Measurements from ENCODE around the gene CHRNA1.
"Not testable (repeated sequence)": the region's sequence is repeated elsewhere in the genome, so short reads cannot be mapped to it uniquely, and the experiment has no call there.

The CHRNA1 gene

DNA sequence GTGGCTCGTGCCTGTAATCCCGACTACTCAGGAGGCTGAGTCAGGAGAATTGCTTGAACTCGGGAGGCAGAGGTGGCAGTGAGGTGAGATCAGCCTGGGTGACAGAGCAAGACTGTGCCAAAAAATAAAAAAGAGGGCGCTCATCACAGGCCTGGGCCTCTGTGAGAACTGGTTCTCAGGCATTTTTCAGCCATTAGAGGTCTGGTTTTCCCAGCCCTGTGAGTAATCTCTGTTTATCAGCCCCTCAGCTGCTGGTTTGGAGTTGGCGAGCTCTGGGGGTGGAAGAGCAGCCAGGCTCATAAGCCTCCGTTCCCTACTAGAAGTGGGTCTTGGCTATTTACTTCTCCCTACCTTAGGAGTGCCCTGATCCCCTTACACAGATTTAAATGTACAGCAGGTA, 53.1 kb downstream of the CHRNA1 start:
- DNase-seq = no peak

GRCh38 chr2:174709416-174710004, 54.8 kb downstream of the CHRNA1 start:
- DNase-seq = not testable (repeated sequence)

DNA sequence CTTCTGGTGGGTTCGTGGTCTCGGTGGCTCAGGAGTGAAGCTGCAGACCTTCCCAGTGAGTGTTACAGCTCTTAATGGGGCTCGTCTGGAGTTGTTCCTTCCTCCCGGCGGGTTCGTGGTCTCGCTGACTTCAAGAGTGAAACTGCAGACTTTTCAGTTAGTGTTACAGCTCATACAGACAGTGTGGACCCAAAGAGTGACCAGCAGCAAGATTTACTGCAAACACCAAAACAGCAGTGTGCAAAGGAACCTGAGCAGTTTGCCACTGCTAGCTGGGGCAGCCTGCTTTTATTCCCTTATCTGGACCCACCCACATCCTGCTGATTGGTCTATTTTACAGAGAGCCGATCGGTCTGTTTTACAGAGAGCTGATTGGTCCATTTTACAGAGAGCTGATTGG, 55.6 kb downstream of the CHRNA1 start:
- no peak for DNase-seq

- no peak for DNase-seq
Measured at GRCh38 chr2:174705321-174705720, 59.0 kb downstream of the CHRNA1 start.

DNA sequence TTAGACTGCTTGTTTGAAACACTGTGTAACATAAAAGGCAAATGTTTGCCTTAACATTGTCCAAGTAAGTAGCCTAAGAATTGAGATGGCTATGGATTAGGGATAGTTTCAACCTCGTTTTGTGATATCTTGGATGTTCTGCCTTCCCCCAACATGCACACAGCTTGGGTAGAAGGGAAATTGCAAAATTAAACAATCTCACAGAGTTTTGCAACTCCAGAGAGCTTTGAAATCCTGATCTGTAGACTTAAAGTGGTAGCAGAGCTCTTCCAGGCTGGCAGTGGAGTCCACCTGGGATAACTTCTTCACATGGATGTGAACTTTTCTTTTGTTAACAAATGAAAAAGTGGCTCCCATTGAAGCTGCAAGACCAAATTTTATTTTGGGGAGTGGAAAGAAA, 59.6 kb downstream of the CHRNA1 start:
- no peak for DNase-seq

- no peak for DNase-seq
Measured at GRCh38 chr2:174704061-174704460, 60.2 kb downstream of the CHRNA1 start.

GRCh38 chr2:174703430-174703829, 60.8 kb downstream of the CHRNA1 start:
- DNase-seq = no peak

DNA sequence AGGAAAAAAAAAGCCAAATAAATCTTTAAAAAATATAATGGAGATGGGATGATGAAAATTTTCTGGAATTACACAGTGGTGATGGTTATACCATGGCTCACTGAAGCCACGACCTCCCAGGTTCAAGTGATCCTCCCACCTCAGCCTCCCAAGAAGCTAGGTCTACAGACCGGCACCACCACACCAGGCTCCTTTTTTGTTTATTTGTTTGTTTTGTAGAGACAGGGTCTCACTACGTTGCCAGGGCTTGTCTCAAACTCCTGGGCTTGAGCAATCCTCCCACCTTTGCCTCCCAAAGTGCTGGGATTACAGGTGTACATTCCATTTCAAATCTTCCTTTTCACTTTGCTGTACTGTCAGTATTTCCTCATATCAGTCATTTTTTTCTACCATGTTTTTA, 61.7 kb downstream of the CHRNA1 start:
- DNase-seq = no peak

DNA sequence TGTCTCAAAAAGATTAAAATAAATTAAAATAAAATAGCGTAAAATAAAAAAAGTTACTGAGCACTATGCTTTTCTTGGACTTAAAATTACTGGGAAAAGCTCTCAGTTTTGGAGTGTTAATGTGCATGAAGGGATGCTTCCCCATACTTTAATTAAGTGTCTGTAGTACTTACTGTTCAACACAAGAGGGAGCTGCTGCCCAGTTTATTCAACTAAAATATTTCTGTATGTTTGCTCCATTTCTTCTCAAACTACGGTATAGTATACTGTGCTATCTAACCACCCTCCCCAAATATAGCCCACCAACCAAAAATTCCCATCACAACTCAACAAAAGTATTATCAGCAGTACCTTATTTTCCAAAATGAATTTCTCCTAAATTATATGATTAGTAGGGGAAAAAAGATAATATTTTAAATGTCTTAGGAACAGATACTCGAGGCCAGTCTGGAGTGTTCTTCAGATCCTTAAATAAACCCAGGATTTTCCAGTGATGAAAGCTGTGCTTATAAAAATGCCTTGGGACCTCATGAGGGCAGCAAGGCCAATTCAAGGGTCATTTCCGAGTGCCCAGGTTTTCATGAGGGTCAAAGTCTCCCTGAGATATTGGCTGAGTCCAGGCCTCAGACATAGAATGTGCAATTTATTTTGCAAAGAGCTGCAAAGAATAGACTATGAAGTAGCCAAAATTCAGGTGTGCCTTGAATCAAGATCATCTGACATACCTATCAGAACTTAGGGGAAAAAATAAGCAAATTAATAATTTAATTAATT, 64.1 kb downstream of the CHRNA1 start:
- DNase-seq = peak; percentile 44

Measured in NCI-H1436 (cell line).